Measurements from ENCODE around the gene TMEM119. TPM values are rescaled to one million over a fixed set of nuclear protein-coding genes. Genes with fewer than 3 reads are reported as not detected.
A peak's percentile ranks its signal among the peaks of the same experiment; 100 is the strongest.

Gene TMEM119
- total and polyA plus RNA-seq, 9 of the 15 experiments (the other 6 are each of a cell fraction or from before 2014, with no cell fraction given) = 0.18 TPM; not detected in 8

DNA sequence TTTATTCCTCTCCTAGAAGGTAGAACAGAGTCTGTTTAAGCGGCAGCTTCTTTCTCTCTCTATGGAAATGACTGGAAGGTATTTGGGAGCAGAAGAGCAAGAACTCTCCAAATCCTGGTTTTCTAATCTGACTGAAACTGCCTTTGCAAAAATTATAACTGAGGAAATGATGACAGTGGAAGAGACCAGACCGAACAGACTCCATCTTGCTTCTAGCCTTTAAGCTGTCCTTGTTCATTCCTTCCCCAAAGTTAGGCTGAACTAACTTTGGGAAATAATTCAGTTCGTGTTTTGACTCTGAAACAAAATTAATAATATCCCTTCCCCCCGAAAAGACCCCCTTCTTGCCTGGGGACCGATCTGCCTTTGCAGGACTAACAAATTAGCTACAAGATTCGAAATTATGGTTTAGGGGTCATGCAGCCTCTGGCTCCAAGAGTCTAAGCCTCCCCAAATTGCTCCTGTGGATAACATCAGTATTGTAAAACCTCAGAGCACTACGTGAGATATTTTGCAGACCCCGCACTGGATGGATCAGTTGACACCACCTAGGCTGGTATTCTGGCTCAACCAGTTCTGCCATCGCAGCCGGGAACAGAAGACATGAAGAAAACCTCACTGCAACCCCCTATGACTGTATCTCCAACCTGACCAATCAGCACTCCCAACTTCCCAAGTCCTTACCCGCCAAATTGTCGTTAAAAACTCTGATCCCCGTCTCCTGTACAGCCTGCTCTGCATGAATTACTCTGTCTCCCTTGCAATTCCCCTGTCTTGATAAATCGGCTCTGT, 21.7 kb upstream of the TMEM119 start (continued):
- TF ChIP-seq HMGN3 (IDR thresholded peaks at IDR 0.05; ENCODE audit: borderline replicate concordance, extremely low read depth, insufficient read length, low read depth, low read length) (no peak), NR3C1 (CRISPR knock-in tag; IDR thresholded peaks at IDR 0.05) (no peak), FOXP1 (CRISPR knock-in tag; IDR thresholded peaks at IDR 0.05) (no peak), ZNF444 (CRISPR knock-in tag; IDR thresholded peaks at IDR 0.05) (no peak), PTRF (tag; IDR thresholded peaks at IDR 0.05) (peak; percentile 86), TAF9B (IDR thresholded peaks at IDR 0.05; ENCODE audit: partially characterized antibody) (no peak), FOXK1 (CRISPR knock-in tag; IDR thresholded peaks at IDR 0.05; ENCODE audit: borderline replicate concordance) (no peak), MYNN (IDR thresholded peaks at IDR 0.05) (no peak), MYNN (CRISPR knock-in tag; IDR thresholded peaks at IDR 0.05) (no peak), ERF (CRISPR knock-in tag; IDR thresholded peaks at IDR 0.05) (no peak), DMBX1 (CRISPR knock-in tag; IDR thresholded peaks at IDR 0.05; ENCODE audit: borderline replicate concordance) (peak; percentile 85), ZNF584 (CRISPR knock-in tag; IDR thresholded peaks at IDR 0.05; ENCODE audit: low read depth) (no peak), ZNF197 (CRISPR knock-in tag; IDR thresholded peaks at IDR 0.05; ENCODE audit: low read depth) (0 out of 2 replicates have a peak, but pooled peaks have one; percentile 58), ZNF239 (CRISPR knock-in tag; IDR thresholded peaks at IDR 0.05) (no peak), PHB (CRISPR knock-in tag; IDR thresholded peaks at IDR 0.05) (no peak), C11orf30 (IDR thresholded peaks at IDR 0.05; ENCODE audit: low read depth) (no peak), CXXC5 (CRISPR knock-in tag; IDR thresholded peaks at IDR 0.05) (peak; percentile 56), FUS (optimal IDR thresholded peaks at IDR 0.05; ENCODE audit: low read depth, low read length) (no peak)
- TF ChIP-seq, protein P1, sequence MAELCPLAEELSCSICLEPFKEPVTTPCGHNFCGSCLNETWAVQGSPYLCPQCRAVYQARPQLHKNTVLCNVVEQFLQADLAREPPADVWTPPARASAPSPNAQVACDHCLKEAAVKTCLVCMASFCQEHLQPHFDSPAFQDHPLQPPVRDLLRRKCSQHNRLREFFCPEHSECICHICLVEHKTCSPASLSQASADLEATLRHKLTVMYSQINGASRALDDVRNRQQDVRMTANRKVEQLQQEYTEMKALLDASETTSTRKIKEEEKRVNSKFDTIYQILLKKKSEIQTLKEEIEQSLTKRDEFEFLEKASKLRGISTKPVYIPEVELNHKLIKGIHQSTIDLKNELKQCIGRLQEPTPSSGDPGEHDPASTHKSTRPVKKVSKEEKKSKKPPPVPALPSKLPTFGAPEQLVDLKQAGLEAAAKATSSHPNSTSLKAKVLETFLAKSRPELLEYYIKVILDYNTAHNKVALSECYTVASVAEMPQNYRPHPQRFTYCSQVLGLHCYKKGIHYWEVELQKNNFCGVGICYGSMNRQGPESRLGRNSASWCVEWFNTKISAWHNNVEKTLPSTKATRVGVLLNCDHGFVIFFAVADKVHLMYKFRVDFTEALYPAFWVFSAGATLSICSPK (IDR thresholded peaks at IDR 0.05; ENCODE audit: borderline replicate concordance) = no peak
- TF ChIP-seq, protein P2, sequence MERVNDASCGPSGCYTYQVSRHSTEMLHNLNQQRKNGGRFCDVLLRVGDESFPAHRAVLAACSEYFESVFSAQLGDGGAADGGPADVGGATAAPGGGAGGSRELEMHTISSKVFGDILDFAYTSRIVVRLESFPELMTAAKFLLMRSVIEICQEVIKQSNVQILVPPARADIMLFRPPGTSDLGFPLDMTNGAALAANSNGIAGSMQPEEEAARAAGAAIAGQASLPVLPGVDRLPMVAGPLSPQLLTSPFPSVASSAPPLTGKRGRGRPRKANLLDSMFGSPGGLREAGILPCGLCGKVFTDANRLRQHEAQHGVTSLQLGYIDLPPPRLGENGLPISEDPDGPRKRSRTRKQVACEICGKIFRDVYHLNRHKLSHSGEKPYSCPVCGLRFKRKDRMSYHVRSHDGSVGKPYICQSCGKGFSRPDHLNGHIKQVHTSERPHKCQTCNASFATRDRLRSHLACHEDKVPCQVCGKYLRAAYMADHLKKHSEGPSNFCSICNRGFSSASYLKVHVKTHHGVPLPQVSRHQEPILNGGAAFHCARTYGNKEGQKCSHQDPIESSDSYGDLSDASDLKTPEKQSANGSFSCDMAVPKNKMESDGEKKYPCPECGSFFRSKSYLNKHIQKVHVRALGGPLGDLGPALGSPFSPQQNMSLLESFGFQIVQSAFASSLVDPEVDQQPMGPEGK (CRISPR knock-in tag; IDR thresholded peaks at IDR 0.05; ENCODE audit: borderline replicate concordance) = no peak
- TF ChIP-seq, protein P3, sequence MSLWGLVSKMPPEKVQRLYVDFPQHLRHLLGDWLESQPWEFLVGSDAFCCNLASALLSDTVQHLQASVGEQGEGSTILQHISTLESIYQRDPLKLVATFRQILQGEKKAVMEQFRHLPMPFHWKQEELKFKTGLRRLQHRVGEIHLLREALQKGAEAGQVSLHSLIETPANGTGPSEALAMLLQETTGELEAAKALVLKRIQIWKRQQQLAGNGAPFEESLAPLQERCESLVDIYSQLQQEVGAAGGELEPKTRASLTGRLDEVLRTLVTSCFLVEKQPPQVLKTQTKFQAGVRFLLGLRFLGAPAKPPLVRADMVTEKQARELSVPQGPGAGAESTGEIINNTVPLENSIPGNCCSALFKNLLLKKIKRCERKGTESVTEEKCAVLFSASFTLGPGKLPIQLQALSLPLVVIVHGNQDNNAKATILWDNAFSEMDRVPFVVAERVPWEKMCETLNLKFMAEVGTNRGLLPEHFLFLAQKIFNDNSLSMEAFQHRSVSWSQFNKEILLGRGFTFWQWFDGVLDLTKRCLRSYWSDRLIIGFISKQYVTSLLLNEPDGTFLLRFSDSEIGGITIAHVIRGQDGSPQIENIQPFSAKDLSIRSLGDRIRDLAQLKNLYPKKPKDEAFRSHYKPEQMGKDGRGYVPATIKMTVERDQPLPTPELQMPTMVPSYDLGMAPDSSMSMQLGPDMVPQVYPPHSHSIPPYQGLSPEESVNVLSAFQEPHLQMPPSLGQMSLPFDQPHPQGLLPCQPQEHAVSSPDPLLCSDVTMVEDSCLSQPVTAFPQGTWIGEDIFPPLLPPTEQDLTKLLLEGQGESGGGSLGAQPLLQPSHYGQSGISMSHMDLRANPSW (CRISPR knock-in tag; IDR thresholded peaks at IDR 0.05) = no peak
- TF ChIP-seq, protein P4, sequence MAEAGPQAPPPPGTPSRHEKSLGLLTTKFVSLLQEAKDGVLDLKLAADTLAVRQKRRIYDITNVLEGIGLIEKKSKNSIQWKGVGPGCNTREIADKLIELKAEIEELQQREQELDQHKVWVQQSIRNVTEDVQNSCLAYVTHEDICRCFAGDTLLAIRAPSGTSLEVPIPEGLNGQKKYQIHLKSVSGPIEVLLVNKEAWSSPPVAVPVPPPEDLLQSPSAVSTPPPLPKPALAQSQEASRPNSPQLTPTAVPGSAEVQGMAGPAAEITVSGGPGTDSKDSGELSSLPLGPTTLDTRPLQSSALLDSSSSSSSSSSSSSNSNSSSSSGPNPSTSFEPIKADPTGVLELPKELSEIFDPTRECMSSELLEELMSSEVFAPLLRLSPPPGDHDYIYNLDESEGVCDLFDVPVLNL (CRISPR knock-in tag; IDR thresholded peaks at IDR 0.05; ENCODE audit: low read depth) = no peak
